Natural killer cell (primary cell): Measurements from ENCODE around the gene OR1F1. TPM values are rescaled to one million over a fixed set of nuclear protein-coding genes. Genes with fewer than 3 reads are reported as not detected.

ENCODE experiments used
- ATAC-seq, 3 donors: fragments of 150-1000 bp in 2 of 3; fragments of 200-7000 bp in 1 of 3; cut with Tn5 transposase; 1 replicate in 1 of 3; 2 replicates in 2 of 3; pipeline ENCODE4 v1.10.0; 2021; ENCODE audit warnings: mild to moderate bottlenecking in 2 of 3, moderate library complexity in 2 of 3
- DNase-seq, 2 donors: peaks; one replicate each; pipeline versions ENCODE4 v3.0.0 to v3.0.0-alpha.2; 2013 to 2021; ENCODE audit warnings: mixed read lengths in 1 of 2
- H3K27ac ChIP-seq: one replicate; pipeline ENCODE4 v1.5.1; 2013; ENCODE audit warnings: mild to moderate bottlenecking, low read length
- H3K27me3 ChIP-seq: one replicate; pipeline ENCODE4 v1.6.1; 2013; ENCODE audit warnings: low read length; ENCODE audit not compliant: control insufficient read depth, insufficient read depth
- H3K36me3 ChIP-seq: one replicate; pipeline ENCODE4 v1.6.1; 2013; ENCODE audit warnings: low read length; ENCODE audit not compliant: control insufficient read depth, insufficient read depth
- H3K4me1 ChIP-seq: one replicate; pipeline ENCODE4 v1.6.1; 2013; ENCODE audit warnings: low read length; ENCODE audit not compliant: control insufficient read depth, insufficient read depth
- H3K4me3 ChIP-seq: one replicate; pipeline ENCODE4 v1.5.1; 2013; ENCODE audit warnings: low read length
- H3K9me3 ChIP-seq: one replicate; pipeline ENCODE4 v1.6.1; 2013; ENCODE audit warnings: low read length; ENCODE audit not compliant: control insufficient read depth, insufficient read depth
- H3K27ac Mint-ChIP-seq, 2 donors: one replicate each; pipeline ENCODE4 v1.8.0; 2022; ENCODE audit warnings: mild to moderate bottlenecking in 2 of 2, mixed read lengths in 2 of 2, moderate library complexity in 1 of 2
- H3K27me3 Mint-ChIP-seq, 2 donors: one replicate each; pipeline ENCODE4 v1.8.0; 2022; ENCODE audit warnings: low read depth in 2 of 2, mixed read lengths in 2 of 2
- H3K36me3 Mint-ChIP-seq: one replicate; pipeline ENCODE4 v1.8.0; 2022; ENCODE audit warnings: mixed read lengths
- H3K4me1 Mint-ChIP-seq, 2 donors: one replicate each; pipeline ENCODE4 v1.8.0; 2022; ENCODE audit warnings: mixed read lengths in 2 of 2
- H3K4me3 Mint-ChIP-seq: one replicate; pipeline ENCODE4 v1.8.0; 2022; ENCODE audit warnings: mild to moderate bottlenecking, moderate library complexity, mixed read lengths
- H3K9me3 Mint-ChIP-seq, 2 donors: one replicate each; pipeline ENCODE4 v1.8.0; 2022; ENCODE audit warnings: mixed read lengths in 2 of 2
- WGBS: methylation state at CpG from one replicate; pipeline ENCODE4 v1.1.7; 2013; ENCODE audit warnings: missing lambda C conversion rate; ENCODE audit not compliant: insufficient coverage; 5-methylcytosine and 5-hydroxymethylcytosine counted together
- intact Hi-C: fragments of 100-400 bp; cut with micrococcal nuclease; formaldehyde crosslinking; loops from one replicate; pipeline ENCODE4 v1.14.2; 2022
- total RNA-seq, 4 donors: library from RNA; stranded (reverse); fragments of 120-200 nt in 1 of 4; gene quantifications; one replicate each; pipeline versions ENCODE4 v1.2.3 to v1.2.4, GENCODE V29; 2013 to 2022
- TF ChIP-seq, protein P1 (sequence below): fragments of 200-600 bp; IDR thresholded peaks from one replicate; pipeline ENCODE4 v1.8.0; 2022; ENCODE audit warnings: antibody characterized with exemption

Gene OR1F1
- total RNA-seq, 3 donors from 2014 or later (not counting 1 experiment from before 2014, with no cell fraction given) = not detected

DNA sequence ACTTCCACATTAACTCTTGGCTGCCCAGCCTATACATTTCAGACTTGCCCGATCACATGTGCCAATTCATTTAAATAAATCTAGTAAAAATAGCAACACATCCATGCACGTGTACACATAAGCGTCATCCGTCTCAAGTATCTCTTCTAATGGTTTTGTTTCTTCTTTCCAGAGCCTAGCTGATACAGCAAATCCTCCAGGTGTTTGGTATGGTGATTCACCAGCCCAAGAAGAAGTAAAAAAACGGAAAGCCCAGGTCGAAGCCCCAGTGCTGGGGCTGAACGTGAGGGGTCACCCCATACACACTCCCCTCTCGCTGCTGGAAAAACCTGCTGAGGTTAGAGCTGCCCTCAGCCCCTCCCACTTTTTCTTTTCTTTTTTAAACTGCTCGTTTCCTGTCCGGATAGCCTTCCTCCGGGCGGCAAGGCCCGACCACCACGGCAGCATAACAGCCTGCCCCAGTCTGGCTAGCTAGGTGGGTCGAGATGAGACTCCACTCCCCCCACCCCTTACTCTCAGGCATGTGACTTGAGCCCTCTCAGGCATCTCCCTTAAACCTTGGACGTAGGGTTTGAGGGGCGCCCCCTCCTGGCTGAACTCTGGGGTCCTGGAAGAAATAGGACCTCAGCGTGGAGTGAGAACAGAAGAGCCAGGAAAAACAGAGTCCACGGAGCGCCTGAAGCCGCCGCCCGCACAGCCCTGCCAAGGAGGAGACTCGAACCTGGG, 13.9 kb upstream of the OR1F1 start:
- Mint-ChIP-seq H3K9me3 (no peaks in the 10 kb centered on the region), H3K4me3 (peak overlapping the region; percentile 31), H3K36me3 (no peaks in the 10 kb centered on the region), H3K27me3 (peaks cover 53% of the 10 kb centered on the region in 2 donors), H3K4me1 (peaks cover 26 to 30% of the 10 kb centered on the region in 2 donors), H3K27ac (peak overlapping the region in 1 of 2 donors; percentile 57)
- Histone ChIP-seq H3K4me1 (peaks cover 41% of the 10 kb centered on the region), H3K4me3 (no peak overlapping the region), H3K9me3 (no peaks in the 10 kb centered on the region), H3K36me3 (no peaks in the 10 kb centered on the region), H3K27ac (no peak overlapping the region), H3K27me3 (peaks cover 64% of the 10 kb centered on the region)
- 5% methylated on average over 24 of the region's 24 CpGs for WGBS
- TF ChIP-seq, protein P1, sequence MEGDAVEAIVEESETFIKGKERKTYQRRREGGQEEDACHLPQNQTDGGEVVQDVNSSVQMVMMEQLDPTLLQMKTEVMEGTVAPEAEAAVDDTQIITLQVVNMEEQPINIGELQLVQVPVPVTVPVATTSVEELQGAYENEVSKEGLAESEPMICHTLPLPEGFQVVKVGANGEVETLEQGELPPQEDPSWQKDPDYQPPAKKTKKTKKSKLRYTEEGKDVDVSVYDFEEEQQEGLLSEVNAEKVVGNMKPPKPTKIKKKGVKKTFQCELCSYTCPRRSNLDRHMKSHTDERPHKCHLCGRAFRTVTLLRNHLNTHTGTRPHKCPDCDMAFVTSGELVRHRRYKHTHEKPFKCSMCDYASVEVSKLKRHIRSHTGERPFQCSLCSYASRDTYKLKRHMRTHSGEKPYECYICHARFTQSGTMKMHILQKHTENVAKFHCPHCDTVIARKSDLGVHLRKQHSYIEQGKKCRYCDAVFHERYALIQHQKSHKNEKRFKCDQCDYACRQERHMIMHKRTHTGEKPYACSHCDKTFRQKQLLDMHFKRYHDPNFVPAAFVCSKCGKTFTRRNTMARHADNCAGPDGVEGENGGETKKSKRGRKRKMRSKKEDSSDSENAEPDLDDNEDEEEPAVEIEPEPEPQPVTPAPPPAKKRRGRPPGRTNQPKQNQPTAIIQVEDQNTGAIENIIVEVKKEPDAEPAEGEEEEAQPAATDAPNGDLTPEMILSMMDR = no peak
- peak in 1 of 2 donors; percentile 26 for DNase-seq
- ATAC-seq = peak in 2 of 3 donors; percentile 17 to 27
- intact Hi-C loops = no loop called here

DNA sequence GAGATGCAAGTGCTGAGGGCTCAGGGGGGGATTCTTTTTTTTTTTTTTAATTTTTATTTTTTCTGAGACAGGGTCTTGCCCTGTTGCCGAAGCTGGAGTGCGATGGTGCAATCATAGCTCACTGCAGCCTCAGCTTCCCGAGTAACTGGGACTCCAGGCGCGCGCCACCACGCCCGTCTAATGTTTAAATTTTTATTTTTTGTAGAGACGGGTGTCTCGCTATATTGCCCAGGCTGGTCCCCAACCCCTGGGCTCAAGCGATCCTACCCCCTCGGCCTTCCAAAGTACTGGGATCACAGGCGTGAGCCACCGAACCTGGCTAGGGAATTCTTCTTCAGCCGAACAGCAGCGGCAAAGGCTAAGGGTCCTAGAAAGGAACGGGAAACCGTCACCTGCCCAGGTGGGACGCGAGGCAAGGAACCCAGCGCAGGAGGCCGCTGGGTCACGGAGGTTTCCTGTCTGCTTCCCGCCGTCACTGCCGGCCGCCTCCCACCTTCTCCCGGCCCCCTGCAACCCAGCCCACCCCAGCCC, 13.3 kb upstream of the OR1F1 start:
- intact Hi-C loops = no loop called here
- no peak for ATAC-seq

DNA sequence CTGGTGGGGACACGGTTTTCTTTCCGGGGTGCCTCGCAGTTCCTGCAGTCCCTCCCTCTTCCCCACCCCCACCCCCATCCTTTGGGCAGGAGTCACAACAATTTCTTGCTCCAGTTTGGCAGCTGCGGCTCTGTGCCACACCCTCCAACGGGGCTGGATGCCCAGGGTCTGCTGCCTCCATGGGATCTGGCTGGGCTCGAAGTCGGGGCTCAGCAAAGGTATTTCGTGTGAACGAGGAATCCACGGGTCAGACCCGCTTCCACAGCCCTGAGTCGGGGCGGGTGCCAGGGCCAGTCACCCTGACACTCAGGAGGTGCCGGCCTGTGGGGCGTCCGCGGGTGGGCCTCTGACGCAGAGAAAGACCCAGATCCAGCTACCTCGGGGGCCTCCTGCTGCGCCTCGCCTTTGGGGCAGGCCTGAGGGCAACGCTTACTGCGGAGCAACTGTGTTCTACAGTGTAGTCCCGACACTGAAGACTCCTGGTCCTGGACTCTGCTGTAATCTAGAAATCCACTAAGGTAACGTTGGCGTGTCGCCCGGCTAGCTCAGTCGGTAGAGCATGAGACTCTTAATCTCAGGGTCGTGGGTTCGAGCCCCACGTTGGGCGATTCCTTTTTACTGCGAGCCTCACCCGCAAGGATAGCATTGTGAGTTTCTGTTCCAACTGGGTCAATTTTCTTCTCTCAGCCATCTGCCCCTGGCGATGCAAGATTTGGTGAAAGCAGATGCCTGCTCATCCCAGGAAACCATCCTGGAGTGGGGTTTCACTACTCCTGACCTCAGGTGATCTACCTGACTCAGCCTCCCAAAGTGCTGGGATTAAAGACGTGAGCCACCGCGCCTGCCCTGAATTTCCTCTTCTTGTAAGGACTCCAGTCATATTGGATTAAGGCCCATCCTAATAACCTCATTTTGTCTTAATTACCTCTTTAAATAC, 12.6 kb upstream of the OR1F1 start:
- Histone ChIP-seq H3K9me3 (no peaks in the 10 kb centered on the region), H3K4me3 (no peak overlapping the region), H3K27ac (no peak overlapping the region), H3K27me3 (peaks cover 59% of the 10 kb centered on the region), H3K4me1 (peaks cover 38% of the 10 kb centered on the region), H3K36me3 (no peaks in the 10 kb centered on the region)
- DNase-seq (peak in 1 of 2 donors; percentile 31), ATAC-seq (no peak)
- H3K4me1 Mint-ChIP-seq = peaks cover 26 to 27% of the 10 kb centered on the region in 2 donors
- no peak overlapping the region for H3K27ac Mint-ChIP-seq
- no peak overlapping the region for H3K4me3 Mint-ChIP-seq
- H3K27me3 Mint-ChIP-seq = peaks cover 56 to 66% of the 10 kb centered on the region in 2 donors
- intact Hi-C loops = no loop called here
- 20% methylated on average over 39 of the region's 39 CpGs for WGBS
- TF ChIP-seq, protein P1 = no peak
- H3K36me3 Mint-ChIP-seq = no peaks in the 10 kb centered on the region
- no peaks in the 10 kb centered on the region for H3K9me3 Mint-ChIP-seq

More for the DNA sequence above, 13.3 kb upstream of the OR1F1 start:
- H3K36me3 Mint-ChIP-seq = no peaks in the 10 kb centered on the region
- H3K9me3 ChIP-seq = no peaks in the 10 kb centered on the region
- H3K27ac ChIP-seq = no peak overlapping the region
- peaks cover 63% of the 10 kb centered on the region for H3K27me3 ChIP-seq
- H3K4me1 ChIP-seq = peaks cover 41% of the 10 kb centered on the region
- no peaks in the 10 kb centered on the region for H3K9me3 Mint-ChIP-seq
- peaks cover 54 to 59% of the 10 kb centered on the region in 2 donors for H3K27me3 Mint-ChIP-seq
- peaks cover 26 to 30% of the 10 kb centered on the region in 2 donors for H3K4me1 Mint-ChIP-seq
- H3K4me3 ChIP-seq = no peak overlapping the region
- peak in 1 of 2 donors; percentile 21 for DNase-seq
- no peak overlapping the region for H3K27ac Mint-ChIP-seq
- H3K36me3 ChIP-seq = no peaks in the 10 kb centered on the region
- WGBS = 27% methylated on average over 28 of the region's 28 CpGs
- TF ChIP-seq, protein P1 = no peak
- H3K4me3 Mint-ChIP-seq = no peak overlapping the region
